ENCODE measurements around the gene NUCB2.
A peak's percentile ranks its signal among the peaks of the same experiment; 100 is the strongest.

The NUCB2 gene

DNA sequence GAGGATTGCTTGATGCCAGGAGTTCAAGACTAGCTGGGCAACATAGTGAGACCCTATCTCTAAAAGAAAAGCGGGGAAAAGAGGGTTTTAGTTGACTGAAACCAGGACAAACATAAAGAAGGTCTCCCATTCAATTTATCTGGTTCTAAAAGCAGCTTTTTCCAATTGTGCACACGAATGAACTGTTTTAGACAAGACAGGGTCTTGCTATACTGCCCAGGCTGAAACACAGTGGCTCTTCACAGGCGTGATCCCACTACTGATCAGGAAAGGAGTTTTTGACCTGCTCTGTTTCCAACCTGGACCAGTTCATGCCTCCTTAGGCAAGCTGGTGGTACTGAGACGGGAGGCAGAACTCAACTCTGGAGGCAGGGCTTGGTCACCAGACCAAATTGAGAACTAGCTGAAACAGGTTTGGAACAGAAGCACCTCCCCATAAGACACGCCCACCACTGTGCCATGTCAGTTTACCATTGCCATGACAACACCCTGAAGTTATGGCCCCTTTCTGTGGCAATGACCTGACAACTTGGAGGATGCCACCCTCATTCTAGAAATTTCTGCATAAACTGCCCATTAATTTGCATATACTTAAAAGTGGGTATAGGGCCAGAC lies 2.8 kb upstream of the NUCB2 start:
- DNase-seq = peak; percentile 6
- H3K9me3 Mint-ChIP-seq = no peaks in the 10 kb centered on the region
- no peak overlapping the region for H3K4me3 Mint-ChIP-seq
- no peaks in the 10 kb centered on the region for H3K36me3 Mint-ChIP-seq (ENCODE audit: low read depth)
- TF ChIP-seq, protein P1, sequence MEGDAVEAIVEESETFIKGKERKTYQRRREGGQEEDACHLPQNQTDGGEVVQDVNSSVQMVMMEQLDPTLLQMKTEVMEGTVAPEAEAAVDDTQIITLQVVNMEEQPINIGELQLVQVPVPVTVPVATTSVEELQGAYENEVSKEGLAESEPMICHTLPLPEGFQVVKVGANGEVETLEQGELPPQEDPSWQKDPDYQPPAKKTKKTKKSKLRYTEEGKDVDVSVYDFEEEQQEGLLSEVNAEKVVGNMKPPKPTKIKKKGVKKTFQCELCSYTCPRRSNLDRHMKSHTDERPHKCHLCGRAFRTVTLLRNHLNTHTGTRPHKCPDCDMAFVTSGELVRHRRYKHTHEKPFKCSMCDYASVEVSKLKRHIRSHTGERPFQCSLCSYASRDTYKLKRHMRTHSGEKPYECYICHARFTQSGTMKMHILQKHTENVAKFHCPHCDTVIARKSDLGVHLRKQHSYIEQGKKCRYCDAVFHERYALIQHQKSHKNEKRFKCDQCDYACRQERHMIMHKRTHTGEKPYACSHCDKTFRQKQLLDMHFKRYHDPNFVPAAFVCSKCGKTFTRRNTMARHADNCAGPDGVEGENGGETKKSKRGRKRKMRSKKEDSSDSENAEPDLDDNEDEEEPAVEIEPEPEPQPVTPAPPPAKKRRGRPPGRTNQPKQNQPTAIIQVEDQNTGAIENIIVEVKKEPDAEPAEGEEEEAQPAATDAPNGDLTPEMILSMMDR (IDR thresholded peaks at IDR 0.05) = no peak
- H3K27me3 Mint-ChIP-seq (ENCODE audit: low read depth, poor library complexity) = peaks cover 7% of the 10 kb centered on the region
- no peak overlapping the region for H3K27ac Mint-ChIP-seq
- H3K4me1 Mint-ChIP-seq = peaks cover 40% of the 10 kb centered on the region

DNA sequence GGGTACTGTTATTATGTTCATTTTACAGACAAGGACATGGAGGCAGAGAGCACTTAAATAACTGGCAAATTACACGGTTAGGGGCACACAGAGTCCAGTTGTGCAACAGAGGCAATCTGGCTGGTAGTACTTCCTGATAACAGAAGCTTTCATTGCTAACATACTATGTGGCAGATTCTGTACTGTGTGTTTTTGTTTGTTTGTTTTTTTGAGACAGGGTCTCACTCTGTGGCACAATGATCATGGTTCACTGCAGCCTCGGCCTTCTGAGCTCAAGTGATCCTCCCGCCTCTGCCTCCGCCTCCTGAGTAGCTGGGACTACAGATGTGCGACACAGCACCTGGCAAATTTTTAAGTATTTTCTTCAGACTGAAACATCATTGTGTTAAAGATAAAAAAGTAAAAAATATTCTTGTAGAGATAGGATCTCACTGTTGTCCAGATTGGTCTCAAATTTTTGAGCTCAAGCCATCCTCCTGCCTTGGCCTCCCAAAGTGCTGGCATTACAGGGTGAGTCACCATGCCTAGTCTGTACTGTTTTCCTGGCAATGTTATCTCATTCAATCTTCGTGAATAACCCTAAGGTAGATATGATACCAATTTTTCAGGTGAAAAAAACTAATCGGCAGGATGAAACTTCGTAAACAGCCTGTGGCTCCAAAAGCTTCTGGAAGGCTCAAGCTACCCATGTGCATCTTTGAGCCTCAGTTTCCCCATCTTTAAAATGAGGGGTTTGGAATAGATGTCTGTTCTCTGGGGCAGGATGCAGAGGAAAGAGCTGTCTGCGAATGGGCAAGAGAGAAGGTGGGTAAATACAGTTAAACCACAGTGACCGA lies 921 bp upstream of the NUCB2 start:
- Mint-ChIP-seq H3K27me3 (ENCODE audit: low read depth, poor library complexity) (peaks cover 5% of the 10 kb centered on the region), H3K27ac (no peak overlapping the region)

DNA sequence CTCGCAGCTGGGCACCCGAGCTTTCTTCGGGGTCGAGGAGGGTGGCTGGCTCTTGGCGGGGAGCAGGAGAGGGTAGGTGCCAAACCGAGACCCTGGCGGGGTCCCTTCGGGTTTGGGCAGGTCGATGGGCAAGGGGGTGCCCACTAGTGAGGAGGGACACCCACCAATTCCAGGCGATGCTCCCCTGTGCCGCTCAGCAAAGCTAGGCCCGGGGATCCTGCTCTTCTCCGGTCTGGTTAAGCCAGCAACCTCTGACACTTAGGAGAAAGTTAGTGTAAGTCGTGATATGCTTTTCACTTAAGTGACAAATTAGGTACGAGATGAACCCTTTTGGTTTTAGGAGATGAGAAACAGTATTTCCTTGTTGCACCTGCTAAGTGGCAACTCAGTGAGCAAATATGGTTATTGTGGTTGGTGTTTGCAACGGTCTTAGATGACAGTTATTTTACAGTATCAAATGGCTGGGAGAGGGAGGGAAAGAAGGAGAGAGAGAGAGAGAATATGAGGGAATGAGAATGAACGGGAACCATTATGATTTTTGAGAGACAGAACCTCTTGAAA lies 565 bp downstream of the NUCB2 start:
- Mint-ChIP-seq H3K27me3 (ENCODE audit: low read depth, poor library complexity) (peaks cover 2% of the 10 kb centered on the region), H3K4me3 (peak overlapping the region; percentile 74), H3K4me1 (peaks cover 40% of the 10 kb centered on the region), H3K9me3 (no peaks in the 10 kb centered on the region), H3K27ac (no peak overlapping the region), H3K36me3 (ENCODE audit: low read depth) (no peaks in the 10 kb centered on the region)
- TF ChIP-seq, protein P1 (IDR thresholded peaks at IDR 0.05) = no peak
- DNase-seq = no peak

More for the DNA sequence above, 921 bp upstream of the NUCB2 start:
- peak overlapping the region; percentile 74 for H3K4me3 Mint-ChIP-seq
- H3K9me3 Mint-ChIP-seq = no peaks in the 10 kb centered on the region
- no peaks in the 10 kb centered on the region for H3K36me3 Mint-ChIP-seq (ENCODE audit: low read depth)
- H3K4me1 Mint-ChIP-seq = peaks cover 40% of the 10 kb centered on the region
- TF ChIP-seq, protein P1 (IDR thresholded peaks at IDR 0.05) = no peak
- no peak for DNase-seq

DNA sequence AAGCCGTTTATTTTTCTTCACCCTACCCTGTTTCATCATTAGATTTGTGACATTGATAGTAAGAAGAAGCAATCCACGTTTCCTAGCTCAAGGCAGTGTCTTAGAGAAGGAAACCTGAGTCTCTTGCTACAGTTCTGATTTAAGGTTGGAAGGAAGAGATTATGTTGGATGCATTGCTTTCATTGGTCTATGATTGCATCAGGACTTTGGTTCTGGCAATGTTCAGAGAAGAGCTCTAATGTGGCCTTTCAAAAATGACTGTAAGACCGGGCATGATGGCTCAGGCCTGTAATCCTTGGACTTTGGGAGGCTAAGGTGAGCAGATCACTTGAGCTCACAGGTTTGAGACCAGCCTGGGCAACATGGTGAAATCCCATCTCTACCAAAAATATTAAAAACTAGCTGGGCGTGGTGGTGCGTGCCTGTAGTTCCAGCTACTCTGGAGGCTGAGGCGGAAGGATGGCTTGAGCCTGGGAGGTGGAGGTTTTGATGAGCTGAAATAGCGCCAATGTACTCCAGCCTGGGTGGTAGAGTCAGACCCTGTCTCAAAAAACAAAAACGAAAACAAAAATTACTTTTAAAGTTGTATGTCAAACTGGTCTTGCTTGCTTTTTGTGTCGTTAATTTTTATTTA lies 4.1 kb downstream of the NUCB2 start:
- Mint-ChIP-seq H3K27ac (no peak overlapping the region), H3K27me3 (ENCODE audit: low read depth, poor library complexity) (no peaks in the 10 kb centered on the region), H3K4me1 (peaks cover 16% of the 10 kb centered on the region), H3K4me3 (no peak overlapping the region), H3K9me3 (no peaks in the 10 kb centered on the region), H3K36me3 (ENCODE audit: low read depth) (peaks cover 15% of the 10 kb centered on the region)
- TF ChIP-seq, protein P1 (IDR thresholded peaks at IDR 0.05) = no peak
- DNase-seq = no peak

DNA sequence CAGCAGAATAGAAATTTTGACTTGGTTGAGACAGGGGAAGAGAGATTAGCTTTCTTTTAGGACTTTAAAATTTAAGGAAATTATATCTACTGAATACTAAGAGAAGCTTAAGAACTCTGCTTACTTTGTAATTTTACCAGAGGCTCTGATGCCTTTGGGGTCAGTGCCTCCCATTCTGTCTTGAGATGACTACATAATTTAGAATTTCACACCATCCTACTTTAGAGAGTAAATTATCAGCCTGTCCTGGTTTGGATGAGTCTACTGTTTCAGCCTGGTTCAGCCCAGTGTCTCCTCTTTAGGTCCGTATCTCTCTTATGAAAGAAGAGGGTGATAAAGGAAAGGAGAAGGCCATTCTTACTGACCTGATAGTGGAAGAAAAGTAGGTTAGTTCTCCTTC lies 9.8 kb downstream of the NUCB2 start:
- H3K36me3 Mint-ChIP-seq (ENCODE audit: low read depth) = peaks cover 42% of the 10 kb centered on the region
- TF ChIP-seq, protein P1 (IDR thresholded peaks at IDR 0.05) = no peak
- DNase-seq = no peak
- H3K27me3 Mint-ChIP-seq (ENCODE audit: low read depth, poor library complexity) = no peaks in the 10 kb centered on the region
- no peak overlapping the region for H3K4me3 Mint-ChIP-seq
- H3K27ac Mint-ChIP-seq = no peak overlapping the region
- H3K9me3 Mint-ChIP-seq = no peaks in the 10 kb centered on the region
- no peaks in the 10 kb centered on the region for H3K4me1 Mint-ChIP-seq
